Cardiac atrium fibroblast (primary cell): ENCODE measurements around the gene SOWAHD. TPM values are rescaled to one million over a fixed set of nuclear protein-coding genes. Genes with fewer than 3 reads are reported as not detected.

Source experiments
- total RNA-seq: library from RNA; depleted of rRNA; stranded (reverse); fragments of >200 nt; gene quantifications from 2 replicates; pipeline ENCODE4 v1.2.3, GENCODE V29; 2015

Gene SOWAHD
- not detected in 2 replicates for total RNA-seq

GRCh38 chrX:119757979-119758730, at the start of gene SOWAHD:
SOWAHD (plus strand) TSS chrX:119758588; CDS start chrX:119758668, 80 bp downstream.

GRCh38 chrX:119791437-119792231, 33.2 kb downstream of the SOWAHD start, which contains the start of gene RPL39:
RPL39 (minus strand) TSS chrX:119791630; CDS start chrX:119791576, 54 bp downstream.

Other genes with a start within 250 kb of the SOWAHD start
- 15.7 and 18.5 TPM in 2 replicates for gene STEEP1, start 193.2 kb upstream of the SOWAHD start, total RNA-seq
- gene UBE2A, start 184.0 kb upstream of the SOWAHD start, total RNA-seq = 34.2 and 40.6 TPM in 2 replicates
- 2.2 and 5.8 TPM in 2 replicates for gene NKRF, start 152.2 kb upstream of the SOWAHD start, total RNA-seq
- gene SEPTIN6, start 65.4 kb upstream of the SOWAHD start, total RNA-seq = 22.8 and 25.6 TPM in 2 replicates
- 7,955 and 8,879 TPM in 2 replicates for gene RPL39, start 33.0 kb downstream of the SOWAHD start, total RNA-seq
- 1.1 and 1.3 TPM in 2 replicates for gene UPF3B, start 94.4 kb downstream of the SOWAHD start, total RNA-seq
- gene RNF113A, start 113.1 kb downstream of the SOWAHD start, total RNA-seq = 17.1 and 17.5 TPM in 2 replicates
- 56.0 and 65.6 TPM in 2 replicates for gene NDUFA1, start 113.2 kb downstream of the SOWAHD start, total RNA-seq
- not detected in 2 replicates for gene AKAP14, start 137.3 kb downstream of the SOWAHD start, total RNA-seq
- gene NKAP, start 185.2 kb downstream of the SOWAHD start, total RNA-seq = 2.2 and 6.5 TPM in 2 replicates